Limb (tissue), 2 donors: ENCODE data around the gene TFF3.

Experiments
- DNase-seq, 2 donors: peaks; one replicate each; pipeline ENCODE4 v3.0.0-alpha.2; 2016; ENCODE audit errors: extremely low spot score in 2 of 2

The TFF3 gene, protein sequence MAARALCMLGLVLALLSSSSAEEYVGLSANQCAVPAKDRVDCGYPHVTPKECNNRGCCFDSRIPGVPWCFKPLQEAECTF

GRCh38 chr21:42315296-42315891 lies at the start of gene TFF3:
TFF3 (minus strand) TSS chr21:42315409; CDS start chr21:42315374, 35 bp downstream.
- DNase-seq, result no peak

DNA sequence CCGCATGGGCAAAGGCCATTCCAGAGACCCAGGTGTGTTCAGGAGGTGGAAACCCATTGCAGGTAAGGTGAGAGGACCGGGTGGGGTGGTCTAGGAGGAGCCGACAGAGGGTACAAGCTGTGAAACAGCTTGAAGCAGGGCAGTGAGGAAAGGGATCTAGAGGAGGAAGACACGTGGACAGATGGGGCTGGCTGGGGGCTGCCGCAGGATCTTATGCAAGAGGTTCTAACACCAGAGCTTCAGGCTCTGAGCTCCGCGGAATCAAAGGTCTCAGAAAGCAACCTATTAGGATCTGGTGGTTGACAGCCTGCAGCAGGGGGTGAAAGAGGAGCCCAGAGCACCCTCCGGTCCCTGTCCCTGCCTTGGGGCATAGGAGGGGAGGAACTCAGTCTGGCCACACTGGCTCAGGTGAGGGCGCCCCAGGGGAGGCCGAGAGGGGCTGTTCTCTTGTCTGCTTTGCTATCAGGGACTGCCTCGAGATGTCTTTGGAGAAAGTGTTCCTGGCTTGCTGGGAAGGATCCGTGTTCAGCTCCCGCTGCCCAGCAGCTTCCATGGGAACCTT lies 49.2 kb upstream of the TFF3 start:
- DNase-seq, result no peak

- DNase-seq, result no peak
Observed at GRCh38 chr21:42363312-42363711, 48.1 kb upstream of the TFF3 start.

DNA sequence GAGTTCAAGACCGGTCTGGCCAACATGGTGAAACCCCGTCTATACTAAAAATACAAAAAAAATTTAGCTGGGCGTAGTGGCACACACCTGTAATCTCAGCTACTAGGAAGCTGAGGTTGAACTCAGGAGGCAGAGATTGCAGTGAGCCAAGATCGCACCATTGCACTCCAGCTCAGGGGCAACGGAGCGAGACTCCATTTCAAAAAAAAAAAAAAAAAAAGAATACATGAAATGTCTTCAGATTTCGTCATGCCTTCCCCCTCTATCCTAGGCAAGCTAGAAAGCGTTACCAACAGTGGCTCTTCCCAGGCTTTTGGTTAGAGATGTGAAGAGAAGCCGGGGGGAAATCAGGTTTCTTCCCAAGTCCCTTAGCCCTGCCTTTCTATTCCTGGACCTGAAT lies 47.5 kb upstream of the TFF3 start:
- DNase-seq, result no peak

- DNase-seq, result no peak
Observed at GRCh38 chr21:42362198-42362597, 47.0 kb upstream of the TFF3 start.

GRCh38 chr21:42361286-42361685 lies 46.1 kb upstream of the TFF3 start:
- DNase-seq, result no peak

- DNase-seq, result no peak
Observed at GRCh38 chr21:42360317-42360716, 45.1 kb upstream of the TFF3 start.

DNA sequence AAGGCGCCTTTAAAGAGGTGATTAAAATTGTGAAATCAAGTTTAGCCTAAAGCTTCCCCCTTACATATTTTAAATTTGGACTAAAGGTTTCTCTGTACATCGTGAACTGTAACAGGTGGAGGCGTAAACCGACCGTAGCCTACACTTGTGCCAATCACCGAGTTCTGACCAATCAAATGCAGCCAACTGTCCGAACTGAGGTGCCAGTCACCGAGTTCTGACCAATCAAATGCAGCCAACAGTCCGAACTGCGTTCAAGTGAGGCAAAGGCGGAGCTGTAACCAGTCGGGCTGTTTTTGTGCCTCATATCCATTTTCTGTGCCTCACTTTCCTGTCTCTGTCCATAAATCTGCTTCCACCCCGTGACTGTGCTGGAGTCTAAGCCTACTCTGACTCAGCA lies 43.7 kb upstream of the TFF3 start:
- DNase-seq, result no peak

DNA sequence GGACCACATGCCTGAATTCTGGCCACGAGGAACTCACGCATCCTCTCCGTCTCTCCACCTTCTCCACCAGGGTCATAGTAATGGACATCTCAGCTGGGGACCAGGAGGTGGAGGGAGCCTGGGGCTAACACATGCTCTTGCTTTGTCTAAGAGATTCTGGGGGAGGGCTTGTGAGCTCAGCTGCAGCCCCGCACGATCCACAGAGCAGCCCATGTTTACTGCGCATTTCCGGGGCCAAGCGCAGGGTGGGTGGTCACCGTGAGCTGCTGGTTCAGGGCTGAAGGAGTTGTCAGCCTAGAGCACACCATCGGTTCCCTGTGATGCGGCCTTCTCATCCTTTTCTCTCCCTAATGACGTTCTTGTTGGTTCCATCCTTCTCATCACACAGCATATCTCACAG lies 43.1 kb upstream of the TFF3 start:
- DNase-seq, result no peak

- no peak for DNase-seq
Observed at GRCh38 chr21:42357307-42357706, 42.1 kb upstream of the TFF3 start.

GRCh38 chr21:42356650-42357049 lies 41.4 kb upstream of the TFF3 start:
- DNase-seq, result no peak

GRCh38 chr21:42356046-42356445 lies 40.8 kb upstream of the TFF3 start:
- DNase-seq, result no peak

DNA sequence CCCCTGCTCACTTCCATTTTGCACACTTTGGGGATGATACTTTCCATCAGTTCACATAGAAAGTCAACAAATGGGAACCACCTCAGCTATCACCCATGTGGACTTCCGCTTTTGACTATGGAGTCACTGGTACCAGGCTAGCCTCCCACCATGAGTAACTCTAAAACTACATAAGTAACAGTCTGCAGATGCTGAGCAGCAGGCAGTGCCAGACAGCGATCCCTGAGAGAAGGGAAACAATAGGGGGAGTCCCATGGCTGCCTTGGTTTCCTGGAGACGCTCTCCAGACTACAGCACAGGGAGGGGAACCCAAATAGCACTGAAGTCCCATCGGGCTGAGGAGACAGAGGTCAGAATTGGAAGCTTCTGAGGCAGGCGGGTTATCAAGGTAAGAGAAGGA lies 38.4 kb upstream of the TFF3 start:
- DNase-seq, result no peak

- peak in 1 of 2 donors; percentile 4 for DNase-seq
Observed at GRCh38 chr21:42352441-42353095, 37.4 kb upstream of the TFF3 start.

DNA sequence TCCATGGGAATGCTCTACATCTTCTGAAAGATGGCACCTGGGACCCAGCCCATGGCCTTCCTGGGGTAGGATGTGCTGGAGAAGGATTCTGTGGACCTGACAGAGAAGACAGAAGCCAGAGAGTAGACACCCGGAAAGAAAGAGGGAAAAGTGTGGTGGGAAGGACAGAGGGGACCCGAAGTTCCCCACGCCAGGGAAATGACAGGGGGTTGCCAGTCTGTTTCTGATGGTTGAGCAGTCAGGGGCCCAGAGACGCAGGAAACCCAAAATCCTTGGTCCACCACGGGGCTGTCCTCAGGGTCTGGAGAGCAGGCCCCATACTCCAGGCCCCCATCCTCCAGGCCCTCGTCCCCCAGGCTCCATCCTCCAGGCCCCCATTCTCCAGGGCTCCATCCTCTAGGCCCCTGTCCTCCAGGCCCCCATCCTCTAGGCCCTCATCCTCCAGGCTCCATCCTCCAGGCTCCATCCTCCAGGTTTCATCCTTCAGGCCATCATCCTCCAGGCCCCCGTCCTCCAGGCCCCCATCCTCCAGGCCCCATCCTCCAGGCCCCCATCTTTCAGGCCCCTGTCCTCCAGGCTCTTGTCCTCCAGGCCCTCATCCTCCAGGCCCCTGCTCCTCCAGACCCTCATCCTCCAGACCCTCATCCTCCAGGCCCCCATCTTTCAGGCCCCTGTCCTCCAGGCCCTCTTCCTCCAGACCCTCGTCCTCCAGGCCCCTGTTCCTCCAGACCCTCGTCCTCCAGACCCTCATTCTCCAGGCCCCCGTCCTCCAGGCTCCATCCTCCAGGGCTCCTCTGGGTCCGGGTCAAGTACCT lies 36.6 kb upstream of the TFF3 start:
- DNase-seq, result peak in 1 of 2 donors; percentile 10

DNA sequence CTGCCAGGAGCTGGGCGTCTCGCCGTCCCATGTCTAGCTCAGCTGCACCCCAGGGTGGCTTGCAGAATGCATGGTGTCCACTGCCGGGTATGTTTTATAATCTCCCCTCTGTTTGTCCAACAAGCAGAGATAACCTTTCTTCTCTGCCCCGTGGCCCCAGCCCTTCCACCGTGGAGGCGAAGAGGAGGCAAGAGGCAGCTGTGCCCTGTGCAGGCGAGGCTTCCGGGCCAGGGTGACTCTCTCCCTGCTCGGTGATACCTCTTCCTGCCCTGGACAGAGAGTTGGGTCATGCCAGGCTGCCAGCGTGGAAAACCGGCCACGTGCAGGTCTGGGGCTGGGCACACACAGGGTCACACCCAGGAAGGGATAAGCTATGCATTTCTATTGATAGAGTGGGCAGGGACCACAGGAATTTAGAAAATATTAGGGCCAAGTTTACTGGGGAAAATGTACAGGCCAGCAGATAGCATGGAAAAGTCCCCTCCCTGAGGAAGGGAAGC lies 35.8 kb upstream of the TFF3 start, which contains the start of gene TFF2:
TFF2 (minus strand) TSS at position 68 of the 500 bp plus-strand sequence; CDS start at position 31, 37 bp downstream.
- DNase-seq, result peak in 1 of 2 donors; percentile 20

DNA sequence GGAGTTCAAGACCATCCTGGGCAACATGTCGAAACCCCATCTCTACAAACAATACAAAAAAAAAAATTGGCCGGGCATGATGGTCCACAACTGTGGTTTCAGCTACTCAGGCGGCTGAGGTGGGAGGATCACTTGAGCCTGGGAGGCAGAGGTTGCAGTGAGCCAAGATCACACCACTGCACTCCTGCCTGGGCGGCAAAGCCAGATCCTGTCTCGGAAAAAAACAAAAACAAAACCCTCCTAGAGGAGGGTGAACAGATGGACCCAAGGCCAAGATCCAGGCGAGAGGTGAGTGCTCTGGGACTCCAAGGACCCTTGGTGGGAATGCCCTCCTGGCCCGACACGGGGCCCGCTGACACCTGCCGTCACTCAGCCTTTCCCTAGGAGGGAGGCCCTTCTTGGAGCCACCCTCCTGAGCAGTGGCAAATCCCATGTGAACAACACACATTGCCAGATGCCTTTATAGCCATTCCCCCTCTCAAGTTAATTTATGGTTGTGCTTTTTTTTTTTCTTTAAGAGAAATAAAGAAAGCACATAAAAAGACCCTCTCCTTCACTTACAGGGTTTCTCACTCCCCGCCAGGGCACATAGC lies 35.2 kb upstream of the TFF3 start:
- peak in 1 of 2 donors; percentile 17 for DNase-seq

- DNase-seq, result peak in 1 of 2 donors; percentile 16
Observed at GRCh38 chr21:42349420-42350317, 34.5 kb upstream of the TFF3 start.

DNA sequence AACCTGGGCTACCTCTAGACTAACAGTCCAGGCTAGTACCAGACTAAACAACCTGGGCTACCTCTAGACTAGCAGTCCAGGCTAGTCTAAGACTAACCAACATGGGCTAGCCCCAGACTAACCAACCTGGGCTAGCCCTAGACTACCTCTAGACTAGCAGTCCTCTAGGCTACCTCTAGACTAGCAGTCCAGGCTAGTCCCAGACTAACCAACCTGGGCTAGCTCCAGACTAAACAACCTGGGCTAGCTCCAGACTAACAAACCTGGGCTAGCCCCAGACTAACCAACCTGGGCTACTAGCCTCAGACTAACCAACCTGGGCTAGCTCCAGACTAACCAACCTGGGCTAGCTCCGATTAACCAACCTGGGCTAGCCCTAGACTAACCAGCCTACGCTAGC lies 33.6 kb upstream of the TFF3 start:
- DNase-seq, result peak in 1 of 2 donors; percentile 14
